RWPE2 (cell line): Measurements from ENCODE around the gene CDRT4.

Experiments used
- ATAC-seq: fragments of 200-7000 bp; cut with Tn5 transposase; 3 replicates; pipeline ENCODE4 v1.9.1; 2021; ENCODE audit warnings: low read depth
- DNase-seq: peaks from one replicate; pipeline ENCODE4 v3.0.0-alpha.2; 2020; ENCODE audit warnings: low spot score
- H3K27ac ChIP-seq: fragments of 450-650 bp; 2 replicates; pipeline ENCODE4 v1.5.1; 2017; ENCODE audit warnings: mild to moderate bottlenecking; ENCODE audit not compliant: poor library complexity, severe bottlenecking
- H3K27me3 ChIP-seq: fragments of 250-450 bp; sonication (Bioruptor Pico); 2 replicates; pipeline ENCODE4 v1.5.1; 2021; ENCODE audit warnings: mild to moderate bottlenecking, moderate library complexity; ENCODE audit not compliant: insufficient read depth, poor library complexity, severe bottlenecking
- H3K36me3 ChIP-seq: fragments of 250-450 bp; sonication (Bioruptor Pico); 2 replicates; pipeline ENCODE4 v1.5.1; 2020; ENCODE audit warnings: low read depth, mild to moderate bottlenecking, moderate library complexity
- H3K4me1 ChIP-seq: fragments of 250-450 bp; sonication (Bioruptor Pico); 2 replicates; pipeline ENCODE4 v1.5.1; 2021; ENCODE audit warnings: mild to moderate bottlenecking, moderate library complexity; ENCODE audit not compliant: insufficient read depth, poor library complexity, severe bottlenecking
- H3K4me3 ChIP-seq: fragments of 250-450 bp; sonication (Bioruptor Pico); 2 replicates; pipeline ENCODE4 v1.5.1; 2021; ENCODE audit warnings: mild to moderate bottlenecking, moderate library complexity; ENCODE audit not compliant: severe bottlenecking
- H3K9me3 ChIP-seq: fragments of 250-450 bp; sonication (Bioruptor Pico); 2 replicates; pipeline ENCODE4 v1.5.1; 2021; ENCODE audit warnings: mild to moderate bottlenecking, moderate library complexity; ENCODE audit not compliant: severe bottlenecking
- TF ChIP-seq, protein P1 (sequence below): fragments of 450-650 bp; IDR thresholded peaks from one replicate; pipeline ENCODE4 v1.5.1; 2017; ENCODE audit warnings: mild to moderate bottlenecking, moderate library complexity; ENCODE audit not compliant: poor library complexity, severe bottlenecking

CDRT4 gene

DNA sequence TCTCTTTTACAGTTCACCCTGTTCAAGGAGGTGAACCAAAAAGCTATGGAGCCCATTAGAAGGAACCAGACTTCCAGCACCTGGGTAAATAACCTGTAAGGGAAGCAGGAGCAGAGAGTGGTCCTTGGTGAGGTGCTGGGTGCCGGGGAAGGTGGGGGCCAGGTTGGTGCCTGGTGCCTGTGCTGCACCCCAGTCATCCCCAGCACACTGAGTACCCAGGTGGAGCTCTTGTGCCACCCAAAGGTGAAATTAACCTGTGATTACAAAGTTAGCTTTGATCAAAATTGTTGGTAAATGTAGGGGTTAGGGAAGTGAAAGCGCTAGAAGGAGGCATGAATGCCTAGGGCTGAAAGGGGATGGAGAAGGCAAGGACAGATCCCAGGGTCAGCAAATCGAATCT, 58.6 kb downstream of the CDRT4 start:
- ATAC-seq (no peak), DNase-seq (no peak)
- Histone ChIP-seq H3K9me3 (no peaks in the 10 kb centered on the region), H3K27ac (no peak overlapping the region), H3K4me1 (peaks cover 5% of the 10 kb centered on the region), H3K36me3 (no peaks in the 10 kb centered on the region), H3K4me3 (no peak overlapping the region), H3K27me3 (no peaks in the 10 kb centered on the region)
- TF ChIP-seq, protein P1, sequence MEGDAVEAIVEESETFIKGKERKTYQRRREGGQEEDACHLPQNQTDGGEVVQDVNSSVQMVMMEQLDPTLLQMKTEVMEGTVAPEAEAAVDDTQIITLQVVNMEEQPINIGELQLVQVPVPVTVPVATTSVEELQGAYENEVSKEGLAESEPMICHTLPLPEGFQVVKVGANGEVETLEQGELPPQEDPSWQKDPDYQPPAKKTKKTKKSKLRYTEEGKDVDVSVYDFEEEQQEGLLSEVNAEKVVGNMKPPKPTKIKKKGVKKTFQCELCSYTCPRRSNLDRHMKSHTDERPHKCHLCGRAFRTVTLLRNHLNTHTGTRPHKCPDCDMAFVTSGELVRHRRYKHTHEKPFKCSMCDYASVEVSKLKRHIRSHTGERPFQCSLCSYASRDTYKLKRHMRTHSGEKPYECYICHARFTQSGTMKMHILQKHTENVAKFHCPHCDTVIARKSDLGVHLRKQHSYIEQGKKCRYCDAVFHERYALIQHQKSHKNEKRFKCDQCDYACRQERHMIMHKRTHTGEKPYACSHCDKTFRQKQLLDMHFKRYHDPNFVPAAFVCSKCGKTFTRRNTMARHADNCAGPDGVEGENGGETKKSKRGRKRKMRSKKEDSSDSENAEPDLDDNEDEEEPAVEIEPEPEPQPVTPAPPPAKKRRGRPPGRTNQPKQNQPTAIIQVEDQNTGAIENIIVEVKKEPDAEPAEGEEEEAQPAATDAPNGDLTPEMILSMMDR = peak; percentile 19

DNA sequence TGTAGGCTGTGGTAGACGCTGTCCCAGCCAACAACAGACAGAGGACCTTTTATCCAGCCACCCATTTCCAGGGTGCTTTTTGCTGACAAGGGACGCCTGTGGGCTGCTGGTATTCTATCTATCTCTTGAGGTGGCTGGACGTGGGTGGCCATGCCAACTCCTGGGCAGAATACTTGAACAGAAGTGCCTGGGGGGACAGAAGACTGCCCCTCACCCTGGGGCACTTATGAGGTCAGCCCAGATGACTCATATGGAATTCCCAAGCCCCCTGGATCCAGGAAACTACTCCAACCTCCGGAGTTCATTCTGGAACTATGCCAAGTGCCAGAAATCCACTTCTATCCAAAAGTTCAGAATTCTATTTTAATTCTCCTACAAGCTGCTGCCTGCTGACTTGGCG, 61.3 kb downstream of the CDRT4 start:
- H3K4me3 ChIP-seq = no peak overlapping the region
- DNase-seq (no peak), ATAC-seq (no peak)
- H3K4me1 ChIP-seq = peaks cover 5% of the 10 kb centered on the region
- TF ChIP-seq, protein P1 = no peak
- no peaks in the 10 kb centered on the region for H3K27me3 ChIP-seq
- no peaks in the 10 kb centered on the region for H3K36me3 ChIP-seq
- no peaks in the 10 kb centered on the region for H3K9me3 ChIP-seq
- no peak overlapping the region for H3K27ac ChIP-seq

DNA sequence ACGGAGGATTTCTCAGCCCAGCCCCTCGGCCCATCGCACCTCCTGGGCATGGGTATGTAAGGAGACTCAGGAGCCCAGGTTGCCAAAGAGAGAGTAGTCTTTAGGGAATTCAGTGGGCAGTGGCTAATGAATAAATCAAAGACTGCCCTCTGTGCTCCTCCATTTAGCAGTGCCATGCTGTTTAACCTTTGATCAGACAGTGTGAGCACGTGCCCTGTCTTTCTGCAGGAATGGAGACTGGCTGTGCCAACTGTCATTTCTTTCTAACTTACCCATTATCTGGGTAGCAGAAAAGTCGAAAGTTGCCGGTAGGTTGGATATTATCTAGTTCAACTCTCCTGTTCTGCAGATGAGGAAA, 62.4 kb downstream of the CDRT4 start:
- DNase-seq = no peak
- no peaks in the 10 kb centered on the region for H3K9me3 ChIP-seq
- no peak for ATAC-seq
- H3K36me3 ChIP-seq = no peaks in the 10 kb centered on the region
- no peak overlapping the region for H3K4me3 ChIP-seq
- TF ChIP-seq, protein P1 = no peak
- peaks cover 5% of the 10 kb centered on the region for H3K4me1 ChIP-seq
- H3K27ac ChIP-seq = no peak overlapping the region
- H3K27me3 ChIP-seq = no peaks in the 10 kb centered on the region

DNA sequence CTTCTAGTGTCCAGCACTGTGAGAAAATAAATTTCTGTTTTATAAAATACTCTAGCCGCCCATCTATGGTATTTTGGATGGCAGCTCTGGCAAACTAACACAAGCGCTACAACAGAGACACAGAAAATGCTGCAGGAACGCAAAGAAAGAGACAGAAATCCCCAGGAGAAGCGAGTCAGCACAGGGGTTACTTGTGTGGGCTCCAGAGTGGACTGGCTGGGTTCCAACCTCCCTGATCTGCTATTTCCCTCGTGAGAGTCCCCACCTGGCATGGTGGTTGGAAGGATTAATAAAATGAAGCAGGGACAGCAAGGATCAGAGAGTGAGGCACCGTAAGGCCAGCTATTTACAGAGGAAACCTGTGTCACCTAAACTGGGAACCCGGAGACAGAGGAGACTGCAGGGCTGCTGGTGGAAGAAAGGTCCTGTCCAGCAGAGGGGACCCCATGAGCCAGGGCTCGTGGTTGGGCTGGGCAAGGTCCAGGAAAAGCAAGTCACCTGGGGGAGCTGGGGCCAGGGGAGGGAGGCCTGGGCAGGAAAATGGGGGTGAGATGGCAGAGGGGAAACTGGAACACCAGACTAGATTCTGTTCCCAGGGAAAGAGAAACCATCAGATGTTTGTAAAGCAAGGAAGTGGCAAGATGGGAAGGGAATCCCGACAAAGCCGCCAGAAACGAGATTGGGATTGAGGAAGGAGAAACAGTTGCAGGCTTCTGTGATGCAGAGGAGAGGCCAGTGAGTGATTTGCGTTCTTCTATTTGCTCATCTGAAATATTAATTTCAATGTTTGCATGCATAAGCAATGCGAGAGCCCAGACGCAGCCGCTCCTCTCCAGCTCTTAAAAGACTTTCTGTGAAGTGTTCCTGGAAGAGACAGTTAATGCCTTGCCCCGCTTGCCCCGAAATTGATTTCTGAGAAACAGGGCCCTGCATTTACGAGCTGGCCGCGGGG, 63.0 kb downstream of the CDRT4 start:
- no peak for ATAC-seq
- H3K4me1 ChIP-seq = peaks cover 3% of the 10 kb centered on the region

More for the DNA sequence above, 63.0 kb downstream of the CDRT4 start:
- no peaks in the 10 kb centered on the region for H3K9me3 ChIP-seq
- H3K36me3 ChIP-seq = no peaks in the 10 kb centered on the region
- TF ChIP-seq, protein P1 = no peak
- no peaks in the 10 kb centered on the region for H3K27me3 ChIP-seq
- no peak for DNase-seq
- H3K27ac ChIP-seq = no peak overlapping the region
- no peak overlapping the region for H3K4me3 ChIP-seq
